GM20431 (cell line): ENCODE results near the gene MRPL55.

ENCODE experiments used
- in situ Hi-C: fragments of 300-500 bp; cut with MseI, MboI; formaldehyde crosslinking; loops from one replicate; pipeline ENCODE4 v1.15.0; 2020; ENCODE audit warnings: low sequenced_read_pairs; ENCODE audit not compliant: unreplicated experiment

MRPL55 gene

GRCh38 chr1:228089519-228090380 lies 19.3 kb downstream of the MRPL55 start:
- in situ Hi-C loops, result loop anchor here (25.0 kb wide), 1 partner anchor 302 kb away; no protein-coding TSS in a partner anchor

- in situ Hi-C loops, result loop anchor here (25.0 kb wide), 1 partner anchor 302 kb away; no protein-coding TSS in a partner anchor
These were observed 20.3 kb downstream of the MRPL55 start for GRCh38 chr1:228088586-228089498.

DNA sequence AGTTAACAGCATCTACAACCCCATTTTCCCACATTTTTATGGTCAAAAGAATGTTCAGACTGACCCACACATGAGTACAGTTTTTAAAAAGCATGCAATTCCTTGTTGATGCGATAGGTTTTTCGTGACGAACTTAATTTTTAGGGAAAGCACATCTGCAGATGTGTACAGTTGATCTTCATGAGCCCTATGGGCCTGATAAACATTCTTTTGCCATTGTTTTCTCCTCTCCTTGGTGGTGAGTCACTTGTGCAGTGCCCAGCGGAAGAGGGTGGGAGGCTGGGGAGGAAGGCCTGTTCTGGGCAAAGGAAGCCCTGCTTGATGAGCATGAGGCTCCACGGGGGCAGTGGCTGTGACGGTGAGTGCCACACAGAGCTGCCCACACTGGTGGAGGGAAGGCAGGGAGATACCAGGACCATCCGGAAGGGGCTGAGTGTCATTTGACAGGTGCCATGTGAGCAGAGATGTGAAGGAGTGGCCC lies 21.3 kb downstream of the MRPL55 start:
- in situ Hi-C loops, result loop anchor here (25.0 kb wide), 1 partner anchor 301 kb away; no protein-coding TSS in a partner anchor

DNA sequence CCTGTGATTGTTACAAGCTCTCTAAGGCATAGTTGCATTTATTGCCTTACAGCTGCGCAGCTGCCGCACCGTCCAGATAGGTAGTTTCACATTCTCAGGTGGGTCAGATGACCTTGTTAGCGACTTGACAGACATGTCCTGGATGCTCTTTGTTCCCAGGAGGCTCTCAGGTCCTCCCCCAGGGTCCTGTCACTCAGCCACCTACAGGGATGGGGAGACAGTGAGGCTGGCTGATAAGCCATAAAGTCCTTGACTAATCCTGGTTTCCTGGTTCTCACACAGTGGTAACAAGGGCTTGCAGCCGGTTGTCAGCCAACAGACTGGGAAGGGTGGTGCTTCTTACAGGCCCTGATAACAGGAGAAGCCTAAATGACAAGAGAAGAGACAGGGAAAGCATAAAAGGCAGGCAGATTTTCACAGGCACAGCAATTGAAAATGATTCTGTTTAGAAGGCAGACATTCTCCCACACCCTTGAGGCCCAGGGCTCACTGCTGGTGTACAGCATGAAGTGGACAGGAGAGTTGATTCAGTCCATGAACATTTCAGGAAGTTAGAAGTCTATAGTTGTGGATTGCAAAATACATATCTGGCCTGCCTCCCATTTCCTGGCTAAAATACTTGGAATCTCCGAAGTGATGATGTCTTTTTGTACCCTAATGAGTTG lies 23.7 kb downstream of the MRPL55 start:
- in situ Hi-C loops, result loop anchor here (25.0 kb wide), 1 partner anchor 298 kb away; no protein-coding TSS in a partner anchor

GRCh38 chr1:228084797-228085196 lies 24.3 kb downstream of the MRPL55 start:
- in situ Hi-C loops, result loop anchor here (25.0 kb wide), 1 partner anchor 297 kb away; no protein-coding TSS in a partner anchor

DNA sequence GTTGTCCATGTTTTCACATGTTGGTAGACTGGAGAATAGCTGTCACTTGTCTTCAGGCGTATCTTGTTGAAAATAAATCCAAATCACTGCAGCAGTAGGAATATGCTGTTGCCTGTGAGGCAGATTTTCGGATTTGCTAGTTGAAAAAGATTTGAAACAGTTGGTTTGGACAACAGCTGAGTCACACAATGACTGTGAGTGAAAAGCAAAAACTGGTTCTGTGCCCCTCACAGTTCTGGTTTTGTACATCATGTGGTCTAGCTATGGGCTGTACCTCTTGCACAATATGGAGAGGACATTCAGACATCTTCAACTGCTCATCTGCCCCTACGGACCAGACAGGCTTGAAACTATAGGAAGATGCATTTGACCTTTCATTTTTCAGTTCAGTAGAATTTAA lies 24.8 kb downstream of the MRPL55 start:
- in situ Hi-C loops, result loop anchor here (25.0 kb wide), 1 partner anchor 297 kb away; no protein-coding TSS in a partner anchor

- in situ Hi-C loops, result loop anchor here (25.0 kb wide), 1 partner anchor 297 kb away; no protein-coding TSS in a partner anchor
These were observed 25.2 kb downstream of the MRPL55 start for GRCh38 chr1:228083871-228084278.

DNA sequence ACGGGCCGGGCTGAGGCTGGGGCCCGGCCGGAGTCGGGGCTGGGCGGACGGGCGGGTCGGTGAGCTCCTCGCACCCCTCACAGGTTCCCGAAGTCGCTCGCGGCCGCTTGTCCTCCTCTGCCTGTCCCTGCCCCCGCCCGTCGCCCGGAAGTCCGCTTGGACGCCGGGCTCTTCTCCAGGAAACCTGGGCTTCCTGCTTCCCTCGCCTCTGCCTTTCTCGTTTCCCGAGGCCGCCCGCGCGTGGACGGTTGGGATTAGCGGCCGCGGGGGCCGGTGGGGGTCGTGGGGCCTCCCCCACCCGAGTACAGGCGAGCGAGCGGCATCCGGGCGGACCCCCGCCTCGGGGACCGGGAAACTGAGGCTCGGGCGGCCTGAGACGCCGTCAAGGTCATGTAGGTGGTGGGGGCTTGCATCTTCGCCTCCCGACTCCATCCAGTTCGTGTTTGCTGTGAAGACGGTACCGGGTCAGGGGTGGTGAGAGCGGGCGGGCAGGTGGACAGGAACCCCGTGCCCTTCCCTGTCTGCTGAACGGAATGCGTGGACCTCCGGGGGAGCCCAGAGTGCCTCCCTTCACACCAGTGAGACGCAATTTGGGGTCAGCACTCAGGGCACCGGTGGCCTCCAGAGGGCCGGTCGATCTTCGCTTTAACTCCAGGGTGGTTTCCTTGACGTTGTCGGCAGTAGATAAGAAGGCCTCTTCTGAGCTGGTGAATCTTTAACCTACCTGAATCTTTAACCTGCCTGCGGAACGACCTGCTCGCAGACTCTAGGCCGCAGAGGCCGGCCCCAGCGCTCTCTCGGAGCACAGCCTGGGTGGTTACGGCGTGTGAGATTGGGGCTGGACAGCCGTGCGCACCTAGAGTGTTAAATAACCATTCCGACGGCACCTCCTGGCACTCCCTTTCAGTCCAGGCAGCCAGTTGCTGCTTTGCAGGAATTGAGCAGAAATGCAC lies 25.9 kb downstream of the MRPL55 start:
- in situ Hi-C loops, result loop anchor here (25.0 kb wide), 1 partner anchor 296 kb away; no protein-coding TSS in a partner anchor

DNA sequence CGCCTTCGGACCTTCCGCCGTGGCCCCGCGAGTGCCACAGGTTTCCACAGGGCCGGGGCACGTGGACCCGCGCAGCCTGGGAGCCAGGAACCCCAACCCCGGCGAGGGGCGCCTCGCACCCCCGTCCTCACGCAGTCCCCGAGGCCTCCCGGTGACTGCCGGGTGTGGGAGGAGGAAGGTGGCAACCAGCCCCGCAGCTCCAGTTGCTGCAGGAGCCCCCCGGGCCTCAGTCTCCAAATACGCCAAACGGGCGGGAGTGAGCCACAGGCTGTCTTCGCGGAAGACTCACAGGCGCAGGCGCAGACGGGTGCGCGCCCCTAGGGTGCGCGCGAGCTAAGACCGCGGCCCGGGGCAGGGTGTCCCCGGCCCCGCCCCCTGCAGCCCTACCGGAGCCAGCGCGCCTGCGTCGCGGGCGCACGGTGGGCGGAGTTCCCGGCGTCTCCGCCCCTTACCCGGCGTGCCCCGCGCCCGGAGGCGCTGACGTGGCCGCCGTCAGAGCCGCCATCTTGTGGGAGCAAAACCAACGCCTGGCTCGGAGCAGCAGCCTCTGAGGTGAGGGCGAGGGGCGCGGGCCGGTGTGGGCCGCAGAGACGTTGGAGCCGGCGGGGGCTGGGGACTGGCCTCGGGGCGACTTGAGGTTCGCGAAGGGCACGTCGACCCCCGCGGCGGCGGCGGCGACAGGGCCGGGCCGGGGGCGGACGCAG lies 26.7 kb downstream of the MRPL55 start, which contains the start of gene ARF1:
TSS of gene ARF1 (plus strand) at position 495 of the 704 bp plus-strand sequence. CDS start 14,407 bp downstream, outside the sequence.
- in situ Hi-C loops, result loop anchor here (25.0 kb wide), 1 partner anchor 295 kb away; no protein-coding TSS in a partner anchor

DNA sequence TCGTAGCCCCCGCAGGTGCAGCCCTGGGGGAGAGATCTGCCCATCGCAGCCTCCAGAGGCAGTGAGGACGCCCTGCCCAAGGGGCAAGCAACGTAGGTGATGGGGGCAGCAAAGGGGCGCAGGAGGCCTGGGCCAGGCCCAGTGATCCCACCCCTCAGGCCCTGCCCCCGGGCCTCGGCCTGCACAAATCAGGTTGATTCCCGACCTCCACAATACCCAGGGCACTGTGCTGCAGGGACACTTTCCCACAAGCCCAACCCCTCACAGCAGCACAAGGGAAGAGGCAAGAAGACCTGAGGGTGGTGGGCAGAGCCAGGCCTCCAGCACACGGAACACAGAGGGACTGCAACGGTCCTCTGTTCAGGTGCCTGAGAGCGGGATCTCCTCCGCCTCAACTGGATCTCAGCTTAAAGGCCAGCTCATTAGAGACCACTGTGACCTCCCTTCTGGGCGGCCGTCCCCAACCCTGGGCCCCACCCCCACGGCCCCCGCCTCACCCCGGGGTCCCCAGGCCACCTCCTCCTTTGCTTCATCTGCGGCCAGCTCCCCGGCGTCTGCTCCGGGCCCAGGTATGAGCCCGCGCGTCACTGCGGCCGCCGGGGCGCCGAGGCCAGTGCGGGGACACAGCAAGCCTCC lies 27.4 kb downstream of the MRPL55 start:
- in situ Hi-C loops, result loop anchor here (25.0 kb wide), 1 partner anchor 294 kb away; no protein-coding TSS in a partner anchor

DNA sequence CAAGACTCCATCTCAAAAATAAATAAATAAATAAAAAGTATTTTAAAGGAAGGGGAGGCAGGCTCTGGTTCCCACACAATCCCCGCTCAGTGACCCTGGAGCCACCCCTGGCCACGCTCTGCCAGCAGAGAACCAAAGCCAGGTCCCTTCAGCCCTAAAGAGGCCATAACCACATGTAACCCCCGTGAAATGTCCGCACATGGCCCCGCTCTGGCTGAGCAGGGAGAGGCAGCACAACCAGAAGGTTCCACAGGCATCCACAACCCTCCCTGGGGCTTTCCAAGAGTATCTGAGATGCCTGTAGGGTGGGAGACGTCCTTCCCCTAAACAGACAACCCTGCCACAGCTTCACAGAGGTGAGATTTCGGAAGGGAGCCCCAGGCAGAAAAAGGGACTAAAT lies 28.0 kb downstream of the MRPL55 start:
- in situ Hi-C loops, result loop anchor here (25.0 kb wide), 1 partner anchor 294 kb away; no protein-coding TSS in a partner anchor

DNA sequence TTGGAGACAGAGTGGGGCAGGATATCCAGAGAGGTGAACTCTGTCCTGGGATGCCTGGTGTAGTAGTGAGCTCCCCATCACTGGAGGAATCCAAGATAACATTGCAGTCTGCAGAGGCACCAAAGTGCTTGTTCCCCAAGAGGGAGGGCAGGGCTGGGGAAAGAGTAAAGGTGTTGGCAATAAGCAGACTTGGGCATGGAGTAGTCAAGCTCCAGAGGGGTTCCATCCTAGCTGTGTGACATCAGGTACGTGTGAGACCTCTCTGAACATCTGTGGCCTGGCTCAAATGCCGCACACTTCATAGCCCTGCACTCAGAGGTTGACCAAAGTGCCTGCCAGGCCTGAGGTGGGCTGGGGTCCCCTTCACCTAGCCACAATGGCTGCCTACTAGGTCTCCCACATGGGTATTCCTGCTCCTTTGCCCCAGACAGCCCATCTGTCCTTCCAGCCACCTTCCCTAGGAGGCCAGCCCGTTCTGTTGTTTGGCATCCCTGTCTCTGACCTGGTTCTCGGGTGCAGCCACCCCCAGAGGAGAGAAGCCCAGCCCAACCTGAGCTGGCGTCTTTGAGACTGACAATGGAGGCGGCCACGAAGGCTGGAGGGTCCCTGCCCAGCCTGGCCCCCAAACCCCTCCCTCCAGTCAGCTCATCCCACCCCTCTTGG lies 29.4 kb downstream of the MRPL55 start:
- in situ Hi-C loops, result loop anchor here (25.0 kb wide), 1 partner anchor 292 kb away; no protein-coding TSS in a partner anchor

DNA sequence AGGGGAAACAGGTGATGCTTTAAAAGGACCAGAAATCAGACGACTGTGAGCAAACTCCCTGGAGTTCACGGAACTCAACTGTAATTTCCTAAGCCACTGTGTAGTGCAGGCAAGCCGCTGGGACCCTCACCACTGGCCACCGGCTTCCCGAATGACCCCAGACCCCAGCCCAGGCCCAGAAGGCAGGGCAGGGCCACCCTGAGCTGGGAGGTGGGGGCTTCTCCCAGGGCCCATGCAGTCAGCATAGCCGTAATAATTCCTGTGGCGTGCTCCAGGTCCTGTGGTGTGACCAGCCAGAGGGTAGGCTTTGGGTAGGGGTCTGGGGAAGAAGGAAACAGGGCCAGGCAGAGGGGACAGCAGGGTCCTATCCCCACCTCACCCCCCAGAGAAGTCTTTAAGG lies 30.1 kb downstream of the MRPL55 start:
- in situ Hi-C loops, result loop anchor here (25.0 kb wide), 1 partner anchor 292 kb away; no protein-coding TSS in a partner anchor

DNA sequence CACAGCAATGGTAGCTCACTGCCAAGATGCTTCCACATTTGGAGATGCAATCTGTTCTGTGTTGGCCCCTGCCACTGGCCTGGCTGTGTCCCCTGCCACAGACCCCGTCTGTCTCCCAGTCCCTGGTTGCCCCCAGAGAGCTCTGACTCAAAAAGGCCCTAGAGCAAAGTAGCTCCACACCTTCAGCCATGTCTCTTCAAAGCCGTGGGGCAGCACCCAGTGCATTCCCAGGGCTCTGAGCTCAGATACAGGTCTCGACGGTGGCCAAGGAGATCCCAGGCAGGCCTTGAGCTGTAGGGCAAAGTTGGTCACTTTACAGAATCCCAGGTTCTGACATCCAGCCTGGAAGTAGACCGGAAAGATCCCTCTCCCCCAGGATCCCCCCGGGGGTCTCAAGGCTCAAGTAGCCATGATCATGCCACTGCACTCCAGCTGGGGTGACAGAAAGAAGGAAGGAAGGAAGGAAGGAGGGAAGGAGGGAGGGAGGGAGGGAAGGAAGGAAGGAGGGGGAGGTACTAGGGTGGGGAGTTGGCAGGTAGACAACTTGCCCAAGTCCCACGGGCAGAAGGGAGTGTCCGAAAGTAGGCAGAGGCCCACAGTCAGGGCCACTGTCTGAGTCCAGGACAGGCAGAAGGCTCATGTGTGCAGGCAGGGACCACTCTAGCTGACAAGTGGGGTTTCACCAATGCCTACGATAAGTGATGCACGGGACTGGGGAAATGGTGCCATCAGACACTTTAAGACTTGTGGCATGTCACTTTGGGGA lies 31.4 kb downstream of the MRPL55 start:
- in situ Hi-C loops, result loop anchor here (25.0 kb wide), 1 partner anchor 290 kb away; no protein-coding TSS in a partner anchor

DNA sequence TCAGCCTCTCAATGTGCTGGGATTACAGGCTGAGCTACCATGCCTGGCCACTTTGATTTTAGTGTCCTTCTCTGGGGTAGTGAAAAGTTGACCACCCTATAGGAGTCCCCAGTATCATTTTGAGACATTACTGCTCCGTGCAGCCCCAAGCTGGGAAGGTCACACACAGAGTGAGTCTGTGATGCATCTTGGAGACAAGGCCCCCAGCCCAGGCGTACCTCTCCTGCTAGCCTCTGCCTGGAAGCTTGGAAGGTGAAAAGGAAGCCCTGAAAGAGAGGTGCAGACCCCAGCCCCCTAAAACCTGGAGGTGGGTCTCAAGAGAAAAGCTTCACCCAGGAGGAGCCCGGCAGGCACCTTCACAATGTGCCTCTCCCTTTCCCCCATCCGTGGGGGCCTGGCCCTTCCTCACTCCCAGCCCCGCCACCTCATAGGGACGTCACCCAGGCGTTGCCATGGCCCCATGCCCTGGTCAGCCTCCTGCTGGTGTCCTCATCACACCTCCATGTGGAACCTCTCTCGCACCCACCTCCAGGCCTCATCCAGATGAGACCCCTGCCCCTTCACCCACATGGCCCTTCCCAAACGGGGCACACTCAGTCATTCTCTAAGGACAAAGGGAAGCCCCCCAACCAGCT lies 32.2 kb downstream of the MRPL55 start:
- in situ Hi-C loops, result loop anchor here (25.0 kb wide), 1 partner anchor 290 kb away; no protein-coding TSS in a partner anchor
